Lung (tissue), 12 donors: Measurements from ENCODE around the gene KCNC3. TPM values are rescaled to one million over a fixed set of nuclear protein-coding genes. Genes with fewer than 3 reads are reported as not detected.

ENCODE experiments used
- ATAC-seq: fragments of 200-7000 bp; cut with Tn5 transposase; one replicate; pipeline ENCODE4 v1.9.1; 2020; ENCODE audit warnings: moderate number of reproducible peaks; ENCODE audit not compliant: insufficient read depth, low FRiP score
- DNase-seq, 3 donors: peaks; one replicate each; pipeline ENCODE4 v3.0.0-alpha.2; 2013 to 2017
- H3K27ac ChIP-seq, 2 donors: one replicate each; pipeline ENCODE4 v1.5.1; 2013; ENCODE audit warnings: mild to moderate bottlenecking in 2 of 2, moderate library complexity in 2 of 2, control low read depth in 1 of 2, inconsistent platforms in 1 of 2, low read depth in 1 of 2, low read length in 1 of 2
- H3K27me3 ChIP-seq, 3 donors: one replicate each; pipeline ENCODE4 v1.5.1; 2013; ENCODE audit warnings: low read length in 2 of 3; ENCODE audit not compliant: control insufficient read depth in 3 of 3, insufficient read depth in 3 of 3
- H3K36me3 ChIP-seq, 4 donors: one replicate each; pipeline ENCODE4 v1.5.1; 2013; ENCODE audit warnings: low read length in 4 of 4, mild to moderate bottlenecking in 1 of 4, moderate library complexity in 1 of 4; ENCODE audit not compliant: control insufficient read depth in 4 of 4, insufficient read depth in 4 of 4
- H3K4me1 ChIP-seq, 5 donors: one replicate each; pipeline ENCODE4 v1.5.1; 2013; ENCODE audit warnings: low read length in 5 of 5, mild to moderate bottlenecking in 2 of 5, moderate library complexity in 1 of 5; ENCODE audit not compliant: control insufficient read depth in 5 of 5, insufficient read depth in 5 of 5
- H3K4me3 ChIP-seq: one replicate; pipeline ENCODE4 v1.5.1; 2013; ENCODE audit warnings: mild to moderate bottlenecking, control low read depth, moderate library complexity
- H3K9ac ChIP-seq, 2 donors: one replicate each; pipeline ENCODE4 v1.5.1; 2013; ENCODE audit warnings: low read length in 2 of 2, control low read depth in 1 of 2; ENCODE audit not compliant: insufficient read depth in 1 of 2
- H3K9me3 ChIP-seq, 4 donors: one replicate each; pipeline ENCODE4 v1.5.1; 2013; ENCODE audit warnings: low read length in 3 of 4, mild to moderate bottlenecking in 1 of 4, moderate library complexity in 1 of 4; ENCODE audit not compliant: control insufficient read depth in 4 of 4, insufficient read depth in 3 of 4
- WGBS, 2 donors: extraction: QIAGEN DNeasy Blood & Tissue Kit; methylation state at CpG; one replicate each; pipeline ENCODE4 v1.1.7; 2013; 5-methylcytosine and 5-hydroxymethylcytosine counted together
- polyA plus RNA-seq, 2 donors: library from polyadenylated mRNA; stranded (reverse); fragments of 200-250 nt; gene quantifications; one replicate each; pipeline ENCODE4 v1.2.1, GENCODE V29; 2013
- total RNA-seq, 2 donors: library from RNA; depleted of rRNA in 1 of 2; stranded (reverse); fragments of >200 nt in 1 of 2; gene quantifications; one replicate each; pipeline ENCODE4 v1.2.1, GENCODE V29; 2014 to 2021
- TF ChIP-seq, protein P1 (sequence below): IDR thresholded peaks from 2 replicates; pipeline ENCODE4 v1.5.1; 2012; ENCODE audit warnings: mild to moderate bottlenecking; ENCODE audit errors: control extremely low read depth, extremely low read depth
- donor health status: control.
- donor health status: control.
- donor health status: Bipolar disorder and iron deficiency.
- donor health status: healthy.
- donor health status: DM: yes; HTN: yes; CAD: no.

Gene KCNC3
- total and polyA plus RNA-seq, 4 donors = 2.6 to 13.2 (median 5.2) TPM

DNA sequence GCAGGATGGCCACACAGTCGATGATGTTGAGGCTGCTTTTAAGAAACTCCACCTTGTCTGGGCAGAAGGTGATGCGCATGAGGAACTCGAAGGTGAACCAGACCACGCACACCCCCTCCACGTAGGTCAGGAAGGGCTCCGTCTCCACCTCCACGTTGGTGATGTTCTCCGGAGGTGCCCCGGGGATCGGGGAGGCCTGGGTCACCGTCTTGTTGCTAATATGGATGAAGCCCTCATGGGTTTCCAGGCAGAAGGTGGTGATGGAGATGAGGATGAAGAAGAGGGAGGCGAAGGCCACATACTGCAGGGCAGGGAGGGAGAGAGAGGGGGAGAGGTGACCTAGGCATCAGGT lies 5.4 kb downstream of the KCNC3 start:
- H3K4me1 ChIP-seq = peaks cover 0 to 18% (median 3%) of the 10 kb centered on the region in 5 donors
- peaks cover 0 to 20% (median 17%) of the 10 kb centered on the region in 3 donors for H3K27me3 ChIP-seq
- H3K4me3 ChIP-seq = no peak overlapping the region
- DNase-seq = no peak
- H3K27ac ChIP-seq = no peak overlapping the region
- H3K9me3 ChIP-seq = no peaks in the 10 kb centered on the region
- H3K36me3 ChIP-seq = no peaks in the 10 kb centered on the region
- 90 to 94% methylated on average over 12 of the region's 12 CpGs for WGBS, 2 donors
- TF ChIP-seq, protein P1, sequence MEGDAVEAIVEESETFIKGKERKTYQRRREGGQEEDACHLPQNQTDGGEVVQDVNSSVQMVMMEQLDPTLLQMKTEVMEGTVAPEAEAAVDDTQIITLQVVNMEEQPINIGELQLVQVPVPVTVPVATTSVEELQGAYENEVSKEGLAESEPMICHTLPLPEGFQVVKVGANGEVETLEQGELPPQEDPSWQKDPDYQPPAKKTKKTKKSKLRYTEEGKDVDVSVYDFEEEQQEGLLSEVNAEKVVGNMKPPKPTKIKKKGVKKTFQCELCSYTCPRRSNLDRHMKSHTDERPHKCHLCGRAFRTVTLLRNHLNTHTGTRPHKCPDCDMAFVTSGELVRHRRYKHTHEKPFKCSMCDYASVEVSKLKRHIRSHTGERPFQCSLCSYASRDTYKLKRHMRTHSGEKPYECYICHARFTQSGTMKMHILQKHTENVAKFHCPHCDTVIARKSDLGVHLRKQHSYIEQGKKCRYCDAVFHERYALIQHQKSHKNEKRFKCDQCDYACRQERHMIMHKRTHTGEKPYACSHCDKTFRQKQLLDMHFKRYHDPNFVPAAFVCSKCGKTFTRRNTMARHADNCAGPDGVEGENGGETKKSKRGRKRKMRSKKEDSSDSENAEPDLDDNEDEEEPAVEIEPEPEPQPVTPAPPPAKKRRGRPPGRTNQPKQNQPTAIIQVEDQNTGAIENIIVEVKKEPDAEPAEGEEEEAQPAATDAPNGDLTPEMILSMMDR = no peak
- ATAC-seq = no peak
- no peak overlapping the region for H3K9ac ChIP-seq

DNA sequence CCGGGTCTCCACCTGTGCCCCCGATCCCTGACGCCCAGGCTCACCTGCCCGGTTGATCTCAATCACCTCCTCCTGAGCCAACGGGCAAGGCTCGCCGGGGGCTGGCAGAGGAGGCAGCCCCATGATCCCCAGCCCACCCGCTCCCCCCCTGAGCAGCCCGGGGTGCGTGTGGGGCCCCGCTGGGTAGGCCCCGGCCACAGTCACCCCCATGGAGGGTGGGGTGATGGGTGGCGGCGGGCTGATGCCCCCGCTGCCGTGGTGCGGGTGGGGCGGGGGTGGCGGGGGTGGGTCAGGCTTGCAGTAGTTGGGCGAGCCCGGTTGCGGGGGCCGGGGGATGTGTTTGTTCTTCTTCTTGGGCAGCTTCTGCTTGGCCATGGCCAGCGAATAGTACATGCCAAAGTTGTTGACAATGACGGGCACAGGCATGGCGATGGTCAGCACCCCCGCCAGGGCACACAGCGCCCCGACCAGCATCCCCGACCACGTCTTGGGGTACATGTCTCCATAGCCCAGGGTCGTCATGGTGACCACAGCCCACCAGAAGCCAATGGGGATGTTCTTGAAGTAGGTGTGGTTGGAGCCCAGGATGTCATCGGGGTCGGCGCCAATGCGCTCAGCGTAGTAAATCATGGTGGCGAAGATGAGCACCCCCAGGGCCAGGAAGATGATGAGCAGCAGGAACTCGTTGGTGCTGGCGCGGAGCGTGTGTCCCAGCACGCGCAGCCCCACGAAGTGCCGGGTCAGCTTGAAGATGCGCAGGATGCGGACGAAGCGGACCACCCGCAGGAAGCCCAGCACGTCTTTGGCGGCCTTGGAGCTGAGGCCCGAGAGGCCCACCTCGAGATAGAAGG lies 6.0 kb downstream of the KCNC3 start:
- DNase-seq (no peak), ATAC-seq (no peak)
- no peaks in the 10 kb centered on the region for H3K36me3 ChIP-seq
- H3K4me3 ChIP-seq = no peak overlapping the region
- no peaks in the 10 kb centered on the region for H3K9me3 ChIP-seq
- H3K27ac ChIP-seq = no peak overlapping the region
- peaks cover 0 to 16% (median 3%) of the 10 kb centered on the region in 5 donors for H3K4me1 ChIP-seq
- H3K9ac ChIP-seq = no peak overlapping the region
- 92 to 94% methylated on average over 49 to 55 of the region's 55 CpGs for WGBS, 2 donors
- peaks cover 0 to 20% (median 17%) of the 10 kb centered on the region in 3 donors for H3K27me3 ChIP-seq
- TF ChIP-seq, protein P1 = no peak

- Histone ChIP-seq H3K27ac (no peak overlapping the region), H3K4me1 (peaks cover 0 to 9% (median 3%) of the 10 kb centered on the region in 5 donors), H3K36me3 (peaks cover 0 to 2% (median 0%) of the 10 kb centered on the region in 4 donors), H3K4me3 (no peak overlapping the region), H3K27me3 (peaks cover 0 to 15% (median 10%) of the 10 kb centered on the region in 3 donors), H3K9ac (no peak overlapping the region), H3K9me3 (no peaks in the 10 kb centered on the region)
- ATAC-seq (no peak), DNase-seq (no peak)
- WGBS, 2 donors = 78 to 85% methylated on average over 12 of the region's 12 CpGs
- TF ChIP-seq, protein P1 = no peak
Observed at GRCh38 chr19:50322234-50322633, 6.9 kb downstream of the KCNC3 start.
